ENCODE results near the gene CPNE1.

CPNE1 gene

DNA sequence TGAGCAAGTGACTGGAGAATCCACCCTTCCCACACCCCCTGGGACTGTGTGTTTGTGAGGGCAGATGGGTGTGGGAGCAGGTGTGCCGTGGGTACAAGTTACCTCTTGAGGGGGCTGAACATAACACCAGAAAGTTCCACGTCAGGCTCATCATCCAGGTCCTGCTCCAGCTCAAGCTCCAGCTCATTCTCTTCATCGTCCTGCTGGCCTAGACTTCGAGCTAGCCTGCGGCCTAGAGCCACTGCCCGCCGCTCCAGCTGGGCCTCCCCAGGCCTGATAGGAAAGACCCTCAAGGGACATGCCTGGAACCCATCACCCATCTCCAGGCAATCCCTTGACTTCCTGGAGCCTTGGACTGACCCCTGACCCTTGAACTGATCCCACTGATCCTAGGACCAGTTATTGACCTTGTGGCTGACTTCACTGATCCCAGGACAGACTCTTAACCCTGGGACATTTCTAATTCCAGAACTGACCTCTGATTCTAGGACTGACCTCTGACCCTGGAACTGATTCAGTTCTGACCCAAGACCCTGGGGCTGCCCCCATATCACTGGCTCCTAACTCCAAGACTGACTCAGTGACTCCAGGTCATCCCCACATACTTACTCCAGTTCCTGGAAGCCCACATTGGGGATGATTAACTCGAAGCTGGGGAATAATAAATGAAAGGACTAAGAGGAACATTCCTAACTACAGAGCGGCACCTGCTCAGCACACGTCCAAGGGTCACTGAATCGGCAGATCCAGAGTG is 60.8 kb downstream of the CPNE1 start:
- no peak for TF ChIP-seq FOXP2 (optimal IDR thresholded peaks at IDR 0.05; ENCODE audit: borderline replicate concordance, extremely low read depth, extremely low read length, insufficient read depth)
- TF ChIP-seq, protein P1, sequence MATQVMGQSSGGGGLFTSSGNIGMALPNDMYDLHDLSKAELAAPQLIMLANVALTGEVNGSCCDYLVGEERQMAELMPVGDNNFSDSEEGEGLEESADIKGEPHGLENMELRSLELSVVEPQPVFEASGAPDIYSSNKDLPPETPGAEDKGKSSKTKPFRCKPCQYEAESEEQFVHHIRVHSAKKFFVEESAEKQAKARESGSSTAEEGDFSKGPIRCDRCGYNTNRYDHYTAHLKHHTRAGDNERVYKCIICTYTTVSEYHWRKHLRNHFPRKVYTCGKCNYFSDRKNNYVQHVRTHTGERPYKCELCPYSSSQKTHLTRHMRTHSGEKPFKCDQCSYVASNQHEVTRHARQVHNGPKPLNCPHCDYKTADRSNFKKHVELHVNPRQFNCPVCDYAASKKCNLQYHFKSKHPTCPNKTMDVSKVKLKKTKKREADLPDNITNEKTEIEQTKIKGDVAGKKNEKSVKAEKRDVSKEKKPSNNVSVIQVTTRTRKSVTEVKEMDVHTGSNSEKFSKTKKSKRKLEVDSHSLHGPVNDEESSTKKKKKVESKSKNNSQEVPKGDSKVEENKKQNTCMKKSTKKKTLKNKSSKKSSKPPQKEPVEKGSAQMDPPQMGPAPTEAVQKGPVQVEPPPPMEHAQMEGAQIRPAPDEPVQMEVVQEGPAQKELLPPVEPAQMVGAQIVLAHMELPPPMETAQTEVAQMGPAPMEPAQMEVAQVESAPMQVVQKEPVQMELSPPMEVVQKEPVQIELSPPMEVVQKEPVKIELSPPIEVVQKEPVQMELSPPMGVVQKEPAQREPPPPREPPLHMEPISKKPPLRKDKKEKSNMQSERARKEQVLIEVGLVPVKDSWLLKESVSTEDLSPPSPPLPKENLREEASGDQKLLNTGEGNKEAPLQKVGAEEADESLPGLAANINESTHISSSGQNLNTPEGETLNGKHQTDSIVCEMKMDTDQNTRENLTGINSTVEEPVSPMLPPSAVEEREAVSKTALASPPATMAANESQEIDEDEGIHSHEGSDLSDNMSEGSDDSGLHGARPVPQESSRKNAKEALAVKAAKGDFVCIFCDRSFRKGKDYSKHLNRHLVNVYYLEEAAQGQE (IDR thresholded peaks at IDR 0.05; ENCODE audit: insufficient read depth in 1 of 2, low read depth in 2 of 2, low read length in 2 of 2), result no peak
- no peak for TF ChIP-seq POLR2AphosphoS5 (IDR thresholded peaks at IDR 0.05; ENCODE audit: low read depth, low read length)
- no peak for TF ChIP-seq TAF1 (IDR thresholded peaks at IDR 0.05; ENCODE audit: borderline replicate concordance, insufficient read depth, low read length)
- TF ChIP-seq SIN3A (IDR thresholded peaks at IDR 0.05; ENCODE audit: borderline replicate concordance, insufficient read depth, low read length), result no peak

- no peak for TF ChIP-seq SIN3A (IDR thresholded peaks at IDR 0.05; ENCODE audit: borderline replicate concordance, insufficient read depth, low read length)
- TF ChIP-seq FOXP2 (optimal IDR thresholded peaks at IDR 0.05; ENCODE audit: borderline replicate concordance, extremely low read depth, extremely low read length, insufficient read depth), result no peak
- no peak for TF ChIP-seq POLR2AphosphoS5 (IDR thresholded peaks at IDR 0.05; ENCODE audit: low read depth, low read length)
- TF ChIP-seq, protein P1 (IDR thresholded peaks at IDR 0.05; ENCODE audit: insufficient read depth in 1 of 2, low read depth in 2 of 2, low read length in 2 of 2), result no peak
- TF ChIP-seq TAF1 (IDR thresholded peaks at IDR 0.05; ENCODE audit: borderline replicate concordance, insufficient read depth, low read length), result no peak
Observed at GRCh38 chr20:35602851-35603495, 61.7 kb downstream of the CPNE1 start.

- TF ChIP-seq, protein P1 (IDR thresholded peaks at IDR 0.05; ENCODE audit: insufficient read depth in 1 of 2, low read depth in 2 of 2, low read length in 2 of 2), result no peak
- TF ChIP-seq POLR2AphosphoS5 (IDR thresholded peaks at IDR 0.05; ENCODE audit: low read depth, low read length), result no peak
- TF ChIP-seq FOXP2 (optimal IDR thresholded peaks at IDR 0.05; ENCODE audit: borderline replicate concordance, extremely low read depth, extremely low read length, insufficient read depth), result no peak
- no peak for TF ChIP-seq TAF1 (IDR thresholded peaks at IDR 0.05; ENCODE audit: borderline replicate concordance, insufficient read depth, low read length)
- no peak for TF ChIP-seq SIN3A (IDR thresholded peaks at IDR 0.05; ENCODE audit: borderline replicate concordance, insufficient read depth, low read length)
Observed at GRCh38 chr20:35601990-35602389, 62.7 kb downstream of the CPNE1 start.

- TF ChIP-seq POLR2AphosphoS5 (IDR thresholded peaks at IDR 0.05; ENCODE audit: low read depth, low read length), result no peak
- no peak for TF ChIP-seq FOXP2 (optimal IDR thresholded peaks at IDR 0.05; ENCODE audit: borderline replicate concordance, extremely low read depth, extremely low read length, insufficient read depth)
- no peak for TF ChIP-seq TAF1 (IDR thresholded peaks at IDR 0.05; ENCODE audit: borderline replicate concordance, insufficient read depth, low read length)
- TF ChIP-seq, protein P1 (IDR thresholded peaks at IDR 0.05; ENCODE audit: insufficient read depth in 1 of 2, low read depth in 2 of 2, low read length in 2 of 2), result no peak
Observed at GRCh38 chr20:35600993-35601973, 63.4 kb downstream of the CPNE1 start.

All from PFSK-1 (cell line).